ENCODE measurements around the gene TUBGCP5.

TUBGCP5 gene

DNA sequence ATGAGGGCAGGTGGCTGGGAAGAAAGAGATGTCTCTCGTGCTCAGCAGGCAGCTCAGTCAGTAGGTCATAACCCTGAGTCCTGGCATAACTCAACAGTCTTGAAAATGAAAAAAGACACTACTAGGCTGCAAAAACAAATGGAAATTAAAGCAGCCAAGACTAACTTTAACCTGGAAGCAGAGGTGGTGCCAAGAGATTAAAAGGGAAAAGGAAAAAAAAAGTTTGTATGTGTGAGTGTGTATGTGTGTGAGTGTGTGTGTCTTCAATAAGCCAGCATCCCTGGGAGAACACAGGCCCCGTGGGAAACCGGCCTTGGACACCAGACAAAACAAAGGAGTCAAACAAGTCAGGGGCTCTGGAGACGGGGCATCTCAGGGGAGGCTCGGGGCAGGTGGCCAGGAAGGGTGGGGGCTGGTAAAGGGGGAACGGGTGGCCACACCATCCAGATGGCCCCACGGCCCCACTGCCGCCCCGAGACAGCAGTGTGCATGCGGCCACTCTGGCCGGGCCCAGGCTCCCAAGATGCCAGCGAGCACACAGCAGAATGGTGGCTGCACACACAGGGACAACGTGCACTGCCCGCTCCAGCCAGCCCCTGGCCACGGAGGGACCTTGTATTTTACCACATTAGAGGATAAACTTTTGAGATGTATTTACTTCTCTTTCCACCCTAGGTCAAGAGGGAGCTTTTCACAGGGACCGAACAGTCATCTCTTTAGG lies 83.0 kb downstream of the TUBGCP5 start:
- H3K4me1 ChIP-seq (ENCODE audit: control insufficient read depth, insufficient read depth, low read length), result peaks cover 12% of the 10 kb centered on the region
- H3K27me3 ChIP-seq (ENCODE audit: control insufficient read depth, insufficient read depth, low read length), result no peaks in the 10 kb centered on the region
- no peaks in the 10 kb centered on the region for H3K36me3 ChIP-seq (ENCODE audit: control insufficient read depth, insufficient read depth, low read length)
- H3K9ac ChIP-seq (ENCODE audit: low read length), result no peak overlapping the region
- no peaks in the 10 kb centered on the region for H3K9me3 ChIP-seq (ENCODE audit: control insufficient read depth, low read length)
- no peak overlapping the region for H3K4me3 ChIP-seq (ENCODE audit: low read length)

DNA sequence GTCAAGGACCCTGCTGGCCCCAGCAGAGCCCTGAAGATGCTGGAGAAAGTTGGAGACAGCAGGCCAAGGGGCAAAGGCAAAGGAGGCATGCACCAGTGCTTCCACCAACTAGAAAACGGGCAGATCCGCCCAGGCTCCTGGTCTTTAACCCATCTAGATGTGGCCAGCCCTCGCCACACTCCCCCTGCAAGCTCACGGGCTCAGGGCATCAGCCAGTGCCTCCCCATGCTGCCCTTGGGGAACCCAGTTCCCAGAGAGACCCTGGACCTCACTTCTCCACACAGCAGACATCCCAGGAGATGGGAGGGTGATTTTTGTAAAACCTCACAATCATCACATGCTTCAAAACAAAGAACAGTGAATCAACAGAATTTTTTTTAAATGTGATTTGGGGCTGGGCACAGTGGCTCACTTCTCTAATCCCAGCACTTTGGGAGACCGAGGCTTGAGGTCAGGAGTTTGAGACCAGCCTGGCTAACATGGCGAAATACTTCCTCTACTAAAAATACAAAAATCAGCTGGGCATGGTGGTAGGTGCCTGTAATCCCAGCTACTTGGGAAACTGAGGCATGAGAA lies 83.7 kb downstream of the TUBGCP5 start:
- Histone ChIP-seq H3K4me3 (ENCODE audit: low read length) (no peak overlapping the region), H3K4me1 (ENCODE audit: control insufficient read depth, insufficient read depth, low read length) (peaks cover 10% of the 10 kb centered on the region), H3K9me3 (ENCODE audit: control insufficient read depth, low read length) (no peaks in the 10 kb centered on the region), H3K36me3 (ENCODE audit: control insufficient read depth, insufficient read depth, low read length) (no peaks in the 10 kb centered on the region), H3K9ac (ENCODE audit: low read length) (no peak overlapping the region), H3K27me3 (ENCODE audit: control insufficient read depth, insufficient read depth, low read length) (no peaks in the 10 kb centered on the region)

DNA sequence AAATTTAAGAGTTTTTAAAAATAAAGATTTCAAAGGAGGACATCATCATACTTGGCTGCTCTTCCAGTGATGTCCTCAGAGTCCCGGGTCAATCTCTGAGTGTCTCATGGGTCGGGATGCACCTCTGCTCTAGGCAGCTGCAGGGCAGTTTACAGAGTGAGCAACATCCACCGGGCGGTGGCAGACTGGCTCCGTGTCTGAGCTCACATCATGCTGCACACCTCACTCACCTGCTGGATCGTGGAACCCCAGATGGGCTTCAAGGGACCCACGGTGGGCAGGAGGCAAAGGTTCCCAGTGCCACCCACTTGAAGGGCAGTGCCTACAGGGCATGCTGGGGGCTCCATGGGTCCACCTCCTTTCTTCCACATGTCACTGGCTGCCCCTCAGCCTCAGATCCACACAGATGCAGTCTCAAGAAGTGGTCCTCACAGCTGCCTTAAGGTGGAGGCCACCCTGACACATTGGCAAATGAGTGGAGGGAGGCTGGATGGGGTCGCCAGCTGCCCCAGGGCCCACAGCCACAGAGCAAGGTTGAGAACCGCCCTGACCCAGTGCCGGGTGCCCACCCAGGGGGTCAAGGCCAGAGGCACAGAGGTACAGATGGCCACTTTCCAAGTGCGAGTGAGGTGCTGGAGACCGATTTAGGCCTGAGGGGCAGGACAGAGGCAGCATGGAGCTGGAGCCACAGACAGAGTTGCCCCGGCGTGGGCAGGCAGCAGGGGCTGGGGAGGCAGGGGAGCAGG lies 84.4 kb downstream of the TUBGCP5 start:
- Histone ChIP-seq H3K36me3 (ENCODE audit: control insufficient read depth, insufficient read depth, low read length) (no peaks in the 10 kb centered on the region), H3K27me3 (ENCODE audit: control insufficient read depth, insufficient read depth, low read length) (no peaks in the 10 kb centered on the region), H3K9ac (ENCODE audit: low read length) (no peak overlapping the region), H3K4me1 (ENCODE audit: control insufficient read depth, insufficient read depth, low read length) (peaks cover 6% of the 10 kb centered on the region), H3K4me3 (ENCODE audit: low read length) (no peak overlapping the region), H3K9me3 (ENCODE audit: control insufficient read depth, low read length) (no peaks in the 10 kb centered on the region)

DNA sequence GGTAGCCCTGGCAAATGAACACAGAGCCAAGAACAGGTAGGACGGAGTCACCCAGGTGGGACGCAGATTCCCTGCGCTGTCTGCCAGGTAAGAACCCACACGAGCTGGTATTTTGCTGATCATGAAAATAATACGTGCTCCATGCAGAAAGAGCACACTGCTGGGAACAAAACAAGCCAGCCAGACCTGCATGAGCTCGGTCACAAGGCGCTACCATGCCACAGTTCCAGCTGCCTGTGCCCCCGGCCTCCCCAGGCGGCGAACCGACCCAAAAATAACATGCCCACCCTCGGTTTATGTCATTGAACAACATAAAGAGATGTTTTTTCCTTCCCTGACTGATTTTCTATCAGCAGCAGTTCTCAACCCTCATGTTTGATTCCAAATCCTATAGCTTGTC lies 85.0 kb downstream of the TUBGCP5 start:
- Histone ChIP-seq H3K4me1 (ENCODE audit: control insufficient read depth, insufficient read depth, low read length) (peaks cover 6% of the 10 kb centered on the region), H3K9me3 (ENCODE audit: control insufficient read depth, low read length) (no peaks in the 10 kb centered on the region), H3K27me3 (ENCODE audit: control insufficient read depth, insufficient read depth, low read length) (no peaks in the 10 kb centered on the region), H3K4me3 (ENCODE audit: low read length) (no peak overlapping the region), H3K36me3 (ENCODE audit: control insufficient read depth, insufficient read depth, low read length) (no peaks in the 10 kb centered on the region), H3K9ac (ENCODE audit: low read length) (no peak overlapping the region)

DNA sequence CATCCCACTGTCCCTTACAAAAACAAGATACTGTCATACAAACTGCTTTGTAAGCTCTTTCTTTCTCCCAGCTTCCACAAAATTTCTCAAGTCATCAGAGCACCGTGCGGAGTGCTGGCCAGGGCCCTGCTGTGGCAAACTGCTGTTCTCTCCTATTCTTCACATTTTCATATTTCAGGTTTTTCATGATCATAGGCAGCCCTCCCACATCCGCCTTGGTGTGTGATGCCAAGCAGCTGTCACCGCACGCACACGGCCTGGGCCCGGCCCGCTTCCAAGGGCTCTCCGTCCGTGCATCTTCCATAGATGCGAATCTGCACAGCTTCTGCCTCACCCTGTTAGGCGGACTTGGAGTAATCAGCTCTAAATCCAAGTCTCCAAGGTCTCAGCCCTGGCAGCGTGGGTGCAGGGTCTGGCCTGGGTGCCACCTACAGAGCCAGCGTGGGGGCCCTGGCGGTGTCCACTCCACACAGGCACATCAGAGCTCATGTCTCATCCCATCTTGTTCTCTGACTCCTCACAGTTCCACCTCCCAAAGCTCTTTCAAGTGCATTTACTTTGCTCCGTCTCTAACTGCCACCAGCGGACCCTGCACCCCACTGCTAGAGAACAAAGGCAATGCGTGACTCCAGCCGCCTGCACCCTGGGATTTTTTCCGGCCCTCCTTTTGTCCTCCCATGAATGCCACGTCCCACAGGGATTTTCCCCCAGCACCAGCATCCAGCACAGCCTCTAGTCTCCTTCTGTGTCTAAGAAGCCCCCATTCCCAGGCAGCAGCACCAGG lies 86.4 kb downstream of the TUBGCP5 start:
- no peak overlapping the region for H3K9ac ChIP-seq (ENCODE audit: low read length)
- H3K36me3 ChIP-seq (ENCODE audit: control insufficient read depth, insufficient read depth, low read length), result no peaks in the 10 kb centered on the region
- H3K4me1 ChIP-seq (ENCODE audit: control insufficient read depth, insufficient read depth, low read length), result peaks cover 12% of the 10 kb centered on the region
- no peak overlapping the region for H3K4me3 ChIP-seq (ENCODE audit: low read length)
- H3K27me3 ChIP-seq (ENCODE audit: control insufficient read depth, insufficient read depth, low read length), result no peaks in the 10 kb centered on the region
- H3K9me3 ChIP-seq (ENCODE audit: control insufficient read depth, low read length), result no peaks in the 10 kb centered on the region

GRCh38 chr15:22951381-22952280 lies 87.7 kb downstream of the TUBGCP5 start:
- H3K9me3 ChIP-seq (ENCODE audit: control insufficient read depth, low read length), result no peaks in the 10 kb centered on the region
- no peaks in the 10 kb centered on the region for H3K36me3 ChIP-seq (ENCODE audit: control insufficient read depth, insufficient read depth, low read length)
- H3K4me3 ChIP-seq (ENCODE audit: low read length), result no peak overlapping the region
- H3K9ac ChIP-seq (ENCODE audit: low read length), result no peak overlapping the region
- no peaks in the 10 kb centered on the region for H3K27me3 ChIP-seq (ENCODE audit: control insufficient read depth, insufficient read depth, low read length)
- H3K4me1 ChIP-seq (ENCODE audit: control insufficient read depth, insufficient read depth, low read length), result peaks cover 12% of the 10 kb centered on the region

DNA sequence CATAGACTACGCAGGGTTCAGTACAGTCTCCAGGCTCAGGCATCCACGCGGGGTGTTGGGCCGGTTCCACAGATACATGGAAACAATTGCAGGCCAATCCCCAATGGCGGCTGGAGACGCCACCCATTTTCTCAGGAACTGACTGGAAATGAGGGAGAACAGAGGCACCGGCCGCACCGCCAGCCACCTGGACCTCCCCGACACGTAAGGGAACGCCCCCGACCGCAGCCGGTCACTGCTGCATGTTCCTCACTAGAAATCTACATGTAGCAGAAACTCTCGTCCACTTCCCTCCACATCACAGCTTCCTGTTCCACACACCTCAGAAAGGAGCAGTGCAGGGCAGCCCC lies 88.4 kb downstream of the TUBGCP5 start:
- no peak overlapping the region for H3K9ac ChIP-seq (ENCODE audit: low read length)
- no peak overlapping the region for H3K4me3 ChIP-seq (ENCODE audit: low read length)
- peaks cover 9% of the 10 kb centered on the region for H3K4me1 ChIP-seq (ENCODE audit: control insufficient read depth, insufficient read depth, low read length)
- H3K9me3 ChIP-seq (ENCODE audit: control insufficient read depth, low read length), result no peaks in the 10 kb centered on the region
- no peaks in the 10 kb centered on the region for H3K36me3 ChIP-seq (ENCODE audit: control insufficient read depth, insufficient read depth, low read length)
- H3K27me3 ChIP-seq (ENCODE audit: control insufficient read depth, insufficient read depth, low read length), result no peaks in the 10 kb centered on the region

DNA sequence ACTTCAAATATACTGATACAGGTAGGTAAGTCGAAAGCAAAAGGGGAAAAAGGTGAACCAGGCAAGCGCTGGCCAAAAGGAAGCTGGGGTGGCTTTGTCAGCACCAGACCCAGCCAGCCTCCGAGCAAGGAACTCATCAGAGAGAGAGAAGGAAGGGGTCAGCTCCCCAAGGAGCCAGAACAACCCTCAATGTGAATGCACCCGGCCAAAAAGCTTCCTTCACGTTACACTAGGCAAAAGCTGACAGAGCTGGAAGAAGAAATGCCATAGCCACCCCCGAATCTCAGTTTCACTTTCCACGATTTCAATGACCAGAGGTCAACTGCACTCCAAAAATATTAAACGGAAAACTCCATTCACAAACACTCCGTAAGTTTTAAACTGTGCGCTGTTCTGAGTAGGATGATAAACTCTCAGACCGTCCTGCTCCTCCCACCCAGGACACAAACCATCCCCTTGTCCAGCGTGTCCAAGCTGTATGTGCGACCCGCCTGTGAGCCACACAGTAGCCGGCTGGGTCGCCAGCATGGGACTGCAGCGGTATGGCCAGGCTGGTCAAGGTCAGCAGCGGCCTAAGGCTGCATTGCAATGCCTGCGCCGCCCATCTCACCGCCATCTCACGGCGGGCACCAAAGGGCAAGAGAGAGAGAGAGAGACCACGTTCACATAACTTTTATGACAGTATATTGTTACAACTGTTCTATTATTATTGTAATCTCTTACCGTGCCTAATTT lies 88.9 kb downstream of the TUBGCP5 start:
- no peaks in the 10 kb centered on the region for H3K36me3 ChIP-seq (ENCODE audit: control insufficient read depth, insufficient read depth, low read length)
- no peak overlapping the region for H3K4me3 ChIP-seq (ENCODE audit: low read length)
- no peaks in the 10 kb centered on the region for H3K27me3 ChIP-seq (ENCODE audit: control insufficient read depth, insufficient read depth, low read length)
- H3K4me1 ChIP-seq (ENCODE audit: control insufficient read depth, insufficient read depth, low read length), result peaks cover 9% of the 10 kb centered on the region
- no peak overlapping the region for H3K9ac ChIP-seq (ENCODE audit: low read length)
- no peaks in the 10 kb centered on the region for H3K9me3 ChIP-seq (ENCODE audit: control insufficient read depth, low read length)

All from mucosa of stomach (tissue), 1 donor.